C4-2B (cell line): ENCODE measurements around the gene TFB1M.

Source experiments
- CTCF ChIP-seq: fragments of 450-650 bp; conservative IDR thresholded peaks from 2 replicates; pipeline ENCODE4 v1.5.1; 2017; ENCODE audit warnings: mild to moderate bottlenecking
- ZFX ChIP-seq: fragments of 450-650 bp; IDR thresholded peaks from 2 replicates; pipeline ENCODE4 v1.6.1; 2017

- TF ChIP-seq CTCF = no peak
- TF ChIP-seq ZFX = no peak
Observed at GRCh38 chr6:155301867-155302266, 12.4 kb downstream of the TFB1M start.
